Activated T-cell treated with anti-CD3 and anti-CD28 coated beads, Interleukin-2, amount 50 U/mL, for 1 hour (primary cell): ENCODE measurements around the gene CA5B.
"Not testable (repeated sequence)": the region's sequence is repeated elsewhere in the genome, so short reads cannot be mapped to it uniquely, and the experiment has no call there.

Experiments
- DNase-seq: peaks from one replicate; pipeline ENCODE4 v3.0.0-alpha.2; 2020

The CA5B gene

DNA sequence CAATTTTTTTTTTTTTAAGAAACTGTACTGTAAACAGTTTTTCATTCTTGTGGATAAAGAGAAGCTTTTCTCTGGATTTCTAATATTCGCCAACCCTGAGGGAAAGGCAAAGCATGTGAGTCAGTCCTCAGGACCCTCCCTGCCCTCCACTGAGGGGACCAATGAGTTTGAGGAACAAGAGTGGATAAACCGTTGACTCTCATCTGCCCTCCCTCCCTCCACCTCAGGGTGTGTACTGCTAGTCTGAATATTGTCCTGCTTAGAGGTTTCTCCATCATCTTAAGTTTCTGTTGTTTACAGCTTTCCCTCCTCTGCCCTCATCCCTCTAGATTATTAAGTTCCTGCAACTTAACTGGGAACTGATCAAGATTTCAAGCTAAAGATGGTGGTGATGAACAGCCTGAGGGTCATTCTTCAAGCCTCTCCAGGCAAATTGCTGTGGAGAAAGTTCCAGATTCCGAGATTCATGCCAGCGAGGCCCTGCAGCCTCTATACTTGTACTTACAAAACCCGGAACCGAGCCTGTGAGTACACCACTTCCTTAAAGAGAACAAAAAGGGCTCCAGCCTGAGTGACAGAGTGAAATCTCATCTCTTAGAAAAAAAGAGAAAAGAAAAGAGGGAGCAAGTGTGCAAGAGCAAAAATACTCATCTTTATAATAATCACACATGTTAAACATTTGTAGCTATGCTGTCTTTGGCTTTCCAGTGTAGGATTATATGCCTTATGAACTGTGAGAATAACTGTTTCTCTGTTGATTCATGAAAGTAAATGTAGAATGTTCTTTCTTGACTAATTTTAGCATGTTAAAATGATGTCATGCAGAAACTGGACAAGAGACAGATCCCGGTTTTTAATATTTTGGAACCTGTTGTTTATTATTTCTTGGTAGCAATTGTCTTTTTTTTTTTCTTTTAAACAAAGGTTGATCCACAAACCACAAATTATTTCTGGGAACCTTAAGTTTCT lies 11.9 kb downstream of the CA5B start:
- DNase-seq: no peak

DNA sequence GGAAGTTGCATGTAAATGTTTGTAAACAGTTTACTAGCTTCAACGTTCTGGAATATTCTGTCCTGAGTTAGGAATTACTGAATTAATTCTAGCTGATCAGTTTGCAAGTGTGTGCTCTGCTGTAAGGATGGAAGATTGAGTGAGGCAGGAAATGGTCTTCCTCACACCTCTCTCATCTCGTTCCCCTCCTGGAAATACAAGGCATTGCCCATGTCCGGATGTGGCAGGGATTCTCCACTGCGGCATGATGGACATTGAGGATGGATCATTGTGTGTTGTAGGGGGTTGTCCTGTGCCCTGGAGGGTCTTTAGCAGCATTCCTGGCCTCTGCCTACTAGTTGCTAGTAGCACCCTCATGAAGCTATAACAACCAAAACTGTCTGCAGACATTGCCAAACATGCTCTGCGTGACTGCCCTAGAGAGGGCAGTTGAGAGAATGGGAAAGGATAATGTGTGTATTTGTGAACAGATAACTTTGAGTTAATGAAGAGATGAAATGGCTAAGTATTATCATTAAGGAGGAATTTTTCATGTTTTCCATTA lies 12.6 kb downstream of the CA5B start:
- DNase-seq: peak; percentile 31

DNA sequence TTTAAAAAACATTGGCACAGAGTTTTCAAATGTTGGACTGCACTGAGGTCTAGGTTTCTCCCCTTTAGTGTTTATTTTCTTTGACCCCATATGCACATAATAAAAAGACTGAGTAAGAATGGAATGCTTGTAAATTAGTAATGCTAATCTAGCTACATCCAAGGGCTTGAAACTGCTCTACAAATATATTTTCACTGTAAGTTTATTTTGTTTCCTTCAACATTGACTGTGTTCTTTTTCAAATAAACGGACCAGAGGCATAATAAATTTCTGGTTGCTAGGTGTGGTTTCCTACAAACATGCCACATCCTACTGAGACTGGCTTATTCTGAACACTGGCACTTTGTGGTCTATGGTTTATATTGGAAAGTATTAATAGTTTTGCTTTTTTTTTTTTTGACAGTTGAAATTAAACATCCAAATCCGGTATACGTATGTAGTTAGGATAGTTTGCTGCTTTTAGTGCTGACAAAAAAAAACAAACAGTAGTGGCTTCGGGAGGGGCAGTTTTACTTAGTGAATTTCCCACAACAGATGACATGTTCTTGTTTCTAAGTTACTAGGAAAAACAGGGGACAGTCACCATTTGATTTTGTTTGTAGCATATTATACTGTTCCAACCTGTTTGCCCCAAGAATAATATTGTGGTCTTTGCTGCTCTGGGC lies 13.2 kb downstream of the CA5B start:
- no peak for DNase-seq

DNA sequence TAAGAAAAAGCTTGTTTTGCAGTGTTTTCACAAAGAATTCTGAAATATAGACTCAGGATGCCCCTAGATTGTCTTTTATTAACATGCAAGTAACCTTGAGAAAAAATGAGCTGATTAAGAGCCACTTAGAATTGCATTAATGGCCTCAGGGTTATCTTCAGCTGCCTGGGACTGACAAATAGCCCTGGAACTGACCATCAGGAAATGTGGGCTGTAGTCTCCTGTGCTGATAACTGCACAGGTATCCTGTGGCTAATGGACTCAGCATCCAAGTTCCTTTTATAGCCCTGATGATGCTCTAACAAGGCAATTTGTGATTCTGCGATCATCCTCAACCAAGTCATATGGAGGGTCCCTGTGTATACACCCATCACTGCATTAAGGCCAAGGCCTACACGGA lies 17.0 kb downstream of the CA5B start:
- no peak for DNase-seq

DNA sequence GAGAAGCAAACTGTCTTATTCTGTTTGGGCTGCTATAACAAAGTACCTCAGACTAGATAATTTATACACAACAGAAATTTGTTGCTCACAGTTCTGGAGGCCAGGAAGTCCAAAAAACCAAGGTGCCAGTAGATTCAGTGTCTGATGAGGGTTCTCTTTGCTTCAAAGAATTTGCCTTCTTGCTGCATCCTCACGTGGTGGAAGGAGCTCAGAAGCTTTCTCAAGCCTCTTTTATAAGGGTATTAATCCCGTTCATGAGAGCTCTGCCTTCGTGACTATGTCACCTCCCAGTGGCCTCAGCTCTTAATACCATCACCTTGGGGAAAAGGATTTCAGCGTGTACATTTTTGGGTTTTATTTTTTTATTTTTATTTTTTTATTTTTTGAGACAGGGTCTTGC lies 20.1 kb downstream of the CA5B start:
- no peak for DNase-seq

DNA sequence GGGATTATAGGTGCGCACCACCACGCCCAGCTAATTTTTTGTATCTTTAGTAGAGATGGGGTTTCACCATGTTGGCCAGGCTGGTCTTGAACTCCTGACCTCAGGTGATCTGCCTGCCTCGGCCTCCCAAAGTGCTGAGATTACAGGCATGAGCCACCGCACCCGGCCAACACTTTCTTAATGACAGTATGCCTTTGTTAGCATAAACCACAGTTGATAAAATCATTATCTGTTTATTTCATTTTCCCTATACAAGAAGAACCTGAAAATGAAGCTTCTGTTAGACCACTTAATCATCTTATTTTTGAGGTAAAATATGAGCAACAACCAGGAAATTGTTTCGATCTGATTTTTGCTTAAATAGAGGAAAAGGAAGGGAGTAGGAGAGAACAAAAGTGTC lies 21.8 kb downstream of the CA5B start:
- DNase-seq: not testable (repeated sequence)

DNA sequence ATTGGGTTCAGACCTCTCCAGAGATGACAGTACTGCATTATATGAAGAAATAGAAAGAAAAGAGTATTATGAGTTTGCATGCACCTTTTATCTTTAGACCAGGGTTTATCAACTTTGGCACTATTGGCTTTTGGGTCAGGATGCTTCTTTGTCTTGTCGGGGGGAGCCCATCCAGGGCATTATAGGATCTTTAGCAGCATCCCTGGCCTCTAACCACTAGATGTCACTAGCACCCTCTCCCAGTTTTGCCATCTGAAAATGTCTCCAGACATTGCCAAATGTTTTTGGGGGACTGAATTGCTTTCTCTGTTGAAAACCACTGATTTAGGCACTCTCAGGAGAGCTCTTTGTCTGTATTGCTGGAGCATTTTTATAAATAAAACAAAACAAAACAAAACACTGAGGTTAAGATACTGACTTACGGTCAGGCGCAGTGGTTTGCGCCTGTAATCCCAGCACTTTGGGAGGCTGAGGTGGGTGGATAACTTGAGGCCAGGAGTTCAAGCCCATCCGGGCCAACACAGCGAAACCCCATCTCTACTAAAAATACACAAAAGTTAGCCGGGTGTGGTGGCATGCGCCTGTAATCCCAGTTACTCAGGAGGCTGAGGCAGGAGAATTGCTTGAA lies 23.6 kb downstream of the CA5B start:
- no peak for DNase-seq

DNA sequence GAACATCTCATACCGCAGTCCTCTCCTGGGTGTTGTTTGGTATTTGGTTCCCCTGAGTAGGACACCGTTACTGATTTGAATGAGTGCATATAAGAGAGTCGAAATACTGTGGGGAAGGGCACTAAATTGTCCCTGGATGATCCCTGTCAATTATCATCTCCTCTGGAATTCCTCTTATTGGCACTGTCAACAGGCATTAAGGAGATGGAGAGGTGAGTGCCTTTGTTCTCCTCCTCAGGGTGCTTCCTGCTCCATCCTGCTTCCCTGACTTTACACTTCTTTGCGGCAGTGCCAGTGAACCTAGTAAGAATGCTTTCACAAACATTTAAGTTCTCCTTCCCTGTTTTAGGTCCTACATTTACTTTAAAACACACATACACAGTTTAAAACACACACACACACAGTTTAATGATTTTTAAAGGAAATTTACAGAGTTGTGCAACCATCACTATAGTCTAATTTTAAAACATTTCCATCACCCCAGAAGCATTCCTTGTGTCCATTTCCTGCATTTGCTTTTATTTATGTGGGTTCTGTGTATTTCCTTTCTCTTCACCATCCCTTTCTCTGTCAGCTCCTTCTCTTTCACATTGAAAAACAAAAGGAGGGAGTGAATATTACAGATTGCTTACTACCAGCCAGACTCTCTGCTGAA lies 31.4 kb downstream of the CA5B start:
- no peak for DNase-seq

DNA sequence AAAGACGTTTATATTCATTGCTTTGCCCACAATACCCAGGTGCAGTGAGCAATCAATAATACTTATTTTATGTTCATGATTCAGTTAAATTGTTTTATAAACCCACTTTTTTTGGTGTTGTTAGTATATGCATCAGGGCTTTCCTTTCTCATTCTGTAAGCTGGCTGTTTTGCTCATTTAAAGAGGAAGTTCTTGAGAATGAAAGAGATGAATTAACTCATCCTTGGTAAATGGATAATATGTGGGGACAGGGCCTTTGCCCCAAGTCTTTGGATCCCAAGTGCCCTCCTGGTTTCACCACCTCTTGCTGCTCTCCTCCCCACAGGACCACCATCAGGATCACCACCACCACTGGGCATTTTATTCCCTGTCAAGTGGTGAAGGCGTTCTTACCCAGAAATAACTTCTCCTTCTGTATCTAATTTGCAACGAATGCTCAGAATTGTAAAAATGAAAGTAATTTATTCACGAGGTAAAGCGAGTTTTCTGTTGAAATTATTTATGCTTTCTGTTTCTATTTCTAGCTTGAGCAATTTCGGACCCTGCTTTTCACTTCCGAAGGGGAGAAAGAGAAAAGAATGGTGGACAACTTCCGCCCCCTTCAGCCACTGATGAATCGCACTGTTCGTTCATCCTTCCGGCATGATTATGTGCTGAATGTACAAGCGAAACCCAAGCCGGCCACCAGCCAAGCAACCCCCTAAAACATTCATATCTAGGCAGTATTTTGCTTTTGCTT lies 44.1 kb downstream of the CA5B start:
- no peak for DNase-seq

DNA sequence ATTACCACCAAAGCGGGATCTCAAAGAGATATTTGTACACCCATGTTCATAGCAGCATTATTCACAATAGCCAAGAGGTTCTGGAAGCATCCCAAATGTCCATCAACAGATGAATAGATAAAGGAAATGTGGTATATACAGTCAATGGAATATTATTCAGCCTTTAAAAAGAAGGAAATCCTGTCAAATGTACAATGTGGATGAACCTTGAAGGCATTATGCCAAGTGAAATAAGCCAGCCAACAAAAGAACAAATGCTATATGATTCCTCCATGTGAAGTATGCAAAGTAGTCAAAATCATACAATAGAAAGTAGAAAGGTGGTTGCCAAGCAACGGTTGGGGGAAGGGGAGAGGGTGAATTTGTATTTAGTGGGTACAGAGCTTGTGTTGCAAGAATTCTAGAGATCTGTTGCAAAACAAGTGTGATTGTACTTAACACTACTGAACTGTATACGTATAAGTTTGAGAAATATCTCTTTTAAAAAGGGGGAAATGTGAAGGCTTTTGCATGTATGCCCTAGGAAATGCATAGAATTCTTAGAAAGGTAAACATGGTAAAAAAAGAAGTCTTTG lies 47.2 kb downstream of the CA5B start:
- no peak for DNase-seq

DNA sequence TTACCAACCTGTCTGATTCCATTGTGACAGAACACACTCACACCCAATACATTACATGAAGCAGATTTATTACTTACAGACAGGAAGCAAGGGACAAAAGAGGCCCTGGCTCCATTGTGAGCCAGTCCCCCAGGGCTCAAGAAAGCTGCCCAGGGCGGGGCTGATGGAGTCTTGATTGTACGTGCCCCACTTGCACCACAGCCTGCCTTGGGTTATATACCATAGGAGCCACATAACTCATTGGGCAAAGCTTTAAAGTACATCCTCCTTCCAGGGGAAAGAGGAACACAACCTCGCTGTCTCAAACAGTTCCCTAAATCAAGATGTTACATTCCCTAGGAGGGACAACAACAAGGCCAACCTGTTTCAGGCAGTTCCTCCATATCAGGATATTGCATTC lies 48.8 kb downstream of the CA5B start:
- no peak for DNase-seq

DNA sequence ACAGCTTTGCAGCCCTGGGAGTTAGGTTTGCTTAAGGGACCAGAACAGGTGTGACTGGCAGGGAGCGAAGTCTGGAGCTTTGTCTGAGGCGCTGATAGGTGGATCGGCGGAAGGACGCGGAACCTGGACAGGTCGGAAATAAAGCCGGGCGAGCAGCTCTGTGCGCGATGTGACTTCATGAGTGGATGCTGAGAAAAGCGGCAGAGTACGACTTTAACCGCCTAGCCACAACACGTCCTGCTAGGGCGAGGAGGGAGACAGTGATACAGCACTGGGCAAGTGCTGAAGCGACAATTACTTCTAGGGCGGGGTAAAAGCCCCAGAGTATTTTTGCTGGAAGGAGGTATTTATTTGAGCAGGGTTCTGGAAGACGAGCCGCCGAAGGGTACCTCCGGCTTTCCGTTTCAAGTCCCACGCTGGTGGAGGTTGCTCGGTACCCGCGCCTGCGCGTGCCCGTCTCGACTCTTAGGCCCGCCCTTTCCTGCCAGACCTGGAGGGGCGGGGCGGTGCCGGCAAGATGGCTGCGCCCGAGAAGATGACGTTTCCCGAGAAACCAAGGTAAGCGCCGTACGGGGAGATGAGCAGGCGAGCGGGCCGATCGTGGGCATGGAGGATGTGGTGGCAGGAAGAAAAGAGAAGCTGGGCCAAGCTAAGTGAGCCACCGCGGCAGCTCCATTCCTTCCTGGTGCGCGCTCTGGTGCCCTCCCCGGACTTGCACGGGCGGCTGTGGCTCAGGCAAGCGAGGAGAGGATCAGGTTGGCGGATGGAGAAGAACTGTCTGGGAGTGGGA lies 52.1 kb downstream of the CA5B start, which contains the start of gene ZRSR2:
TSS of gene ZRSR2 (plus strand) at position 506 of the 790 bp plus-strand sequence. CDS start at position 518, 12 bp downstream.
- DNase-seq: peak; percentile 93

DNA sequence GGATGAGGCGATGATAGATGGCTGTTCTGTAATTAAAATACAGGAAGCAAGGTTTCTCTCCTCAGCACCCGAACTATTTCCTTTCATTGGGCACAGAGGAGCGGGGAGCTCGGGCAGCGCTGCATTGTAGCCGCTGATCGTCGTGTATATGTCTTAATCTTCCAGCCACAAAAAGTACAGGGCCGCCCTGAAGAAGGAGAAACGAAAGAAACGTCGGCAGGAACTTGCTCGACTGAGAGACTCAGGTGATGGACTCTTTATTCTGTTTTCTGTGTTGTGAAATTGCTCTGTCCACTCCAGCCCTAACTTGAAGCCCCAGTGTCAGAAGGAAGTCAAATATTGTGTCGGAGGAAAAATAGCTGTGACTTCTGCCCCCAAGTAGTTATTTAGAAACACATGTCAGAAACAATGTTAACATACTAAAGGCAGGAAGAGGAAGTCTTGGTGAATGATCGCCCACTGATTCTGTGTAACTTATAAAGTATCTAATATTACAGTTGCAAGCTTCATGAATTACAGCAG lies 52.8 kb downstream of the CA5B start:
- no peak for DNase-seq

DNA sequence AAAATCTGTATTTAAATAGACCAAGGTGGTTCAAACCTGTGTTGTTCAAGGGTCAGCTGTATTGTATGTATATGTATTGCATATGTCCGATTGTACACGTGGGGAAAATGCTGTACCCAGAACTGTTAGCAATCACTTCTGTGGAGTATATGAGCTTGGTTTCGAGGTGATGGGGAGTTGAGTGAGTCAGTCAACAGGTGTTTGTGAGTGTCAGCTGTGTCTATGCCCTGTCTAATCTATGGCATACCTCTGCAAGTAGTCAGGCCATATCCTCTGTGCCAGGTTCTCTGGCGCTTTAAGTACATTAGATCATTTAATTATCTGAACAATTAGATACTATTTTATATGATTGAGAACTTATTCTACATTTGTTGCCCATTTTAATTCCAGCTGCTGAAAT lies 59.6 kb downstream of the CA5B start:
- DNase-seq: no peak

DNA sequence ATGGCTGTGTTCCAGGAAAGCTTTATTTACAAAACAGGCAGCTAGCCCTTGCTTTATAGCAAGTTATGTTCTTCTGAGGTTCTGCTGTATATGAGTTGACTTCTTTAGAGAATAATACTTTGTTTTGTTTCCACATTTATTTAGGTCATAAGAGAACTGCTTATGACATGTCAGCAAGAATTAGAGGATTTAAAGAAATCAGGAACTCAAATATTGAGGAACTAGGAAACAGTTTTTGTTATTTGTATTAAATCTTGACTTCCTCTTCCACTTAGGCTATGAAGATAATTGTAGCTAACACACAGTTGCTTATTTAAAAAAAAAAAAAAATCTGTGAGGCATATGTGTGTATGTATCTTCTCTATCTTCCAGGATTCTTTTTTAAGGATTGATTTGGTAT lies 66.5 kb downstream of the CA5B start:
- no peak for DNase-seq

DNA sequence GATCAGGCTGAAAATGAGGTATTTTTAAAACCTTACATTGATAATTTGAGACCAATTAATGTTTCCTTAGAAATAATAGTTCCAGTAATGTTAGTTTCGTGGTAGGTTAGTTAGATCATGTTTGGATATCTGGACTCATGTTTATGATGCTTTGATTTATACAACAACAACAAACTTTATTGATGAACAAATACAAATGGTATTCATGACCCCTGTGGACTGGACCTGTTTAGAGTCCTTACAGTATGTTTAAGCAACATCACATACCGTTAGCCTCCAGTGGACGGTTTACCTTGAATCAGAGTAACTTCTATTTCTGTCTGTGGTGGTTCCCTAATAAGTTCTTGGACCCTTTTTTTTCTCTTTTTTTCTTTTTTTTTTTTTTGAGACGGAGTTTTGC lies 70.2 kb downstream of the CA5B start:
- no peak for DNase-seq

DNA sequence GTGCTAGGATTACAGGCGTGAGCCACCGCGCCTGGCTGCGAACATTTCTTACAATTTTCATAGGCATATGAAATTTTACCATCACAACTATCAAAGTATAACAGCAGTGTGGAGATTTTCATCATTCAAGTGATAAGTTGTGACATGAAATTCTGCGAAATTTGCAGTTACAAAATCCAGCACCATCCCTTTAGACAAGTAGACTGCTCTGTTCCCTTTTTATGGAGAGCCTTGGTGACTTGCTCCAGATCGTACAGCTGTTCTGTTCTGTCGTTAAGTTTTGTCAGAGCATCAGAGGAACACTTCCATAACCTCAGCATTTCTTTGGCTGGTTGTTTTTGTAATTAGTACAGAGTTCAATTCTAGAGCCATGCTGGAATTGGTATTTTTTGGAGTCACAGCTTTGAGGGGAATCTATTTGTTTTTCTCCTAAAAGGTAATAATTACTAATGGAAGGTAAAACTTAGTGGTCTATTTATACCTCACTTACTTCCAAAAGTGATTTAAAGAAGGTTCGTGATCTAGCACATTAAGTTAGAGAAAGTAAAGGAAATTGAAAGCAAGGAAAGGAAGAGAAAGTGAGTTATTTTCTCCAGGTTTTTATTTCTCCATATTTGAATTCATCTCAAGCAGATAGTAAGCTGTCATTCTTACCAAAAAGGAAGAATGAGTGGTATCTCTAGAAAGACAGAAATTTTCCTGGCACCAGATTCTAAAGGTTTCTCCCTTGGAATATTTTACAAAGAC lies 74.3 kb downstream of the CA5B start:
- DNase-seq: no peak

DNA sequence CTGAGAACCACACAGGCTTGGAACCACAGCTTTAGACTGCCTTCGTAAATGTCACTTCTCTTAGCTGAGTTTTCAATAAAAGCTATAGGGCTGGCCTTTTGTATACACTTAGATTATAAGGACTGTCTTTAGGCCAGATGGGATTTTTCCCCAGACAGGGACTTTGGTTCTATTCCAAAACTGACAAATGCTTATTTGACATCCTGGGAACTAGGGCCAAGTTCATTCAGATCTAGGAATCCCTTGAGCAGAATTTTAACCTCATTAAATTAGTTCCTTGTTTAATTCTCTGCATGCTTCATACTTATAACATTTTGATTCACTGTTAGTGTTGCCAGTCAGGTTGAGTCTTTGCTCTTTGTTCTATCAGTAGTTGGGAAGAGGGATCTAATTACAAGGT lies 75.3 kb downstream of the CA5B start:
- DNase-seq: no peak

DNA sequence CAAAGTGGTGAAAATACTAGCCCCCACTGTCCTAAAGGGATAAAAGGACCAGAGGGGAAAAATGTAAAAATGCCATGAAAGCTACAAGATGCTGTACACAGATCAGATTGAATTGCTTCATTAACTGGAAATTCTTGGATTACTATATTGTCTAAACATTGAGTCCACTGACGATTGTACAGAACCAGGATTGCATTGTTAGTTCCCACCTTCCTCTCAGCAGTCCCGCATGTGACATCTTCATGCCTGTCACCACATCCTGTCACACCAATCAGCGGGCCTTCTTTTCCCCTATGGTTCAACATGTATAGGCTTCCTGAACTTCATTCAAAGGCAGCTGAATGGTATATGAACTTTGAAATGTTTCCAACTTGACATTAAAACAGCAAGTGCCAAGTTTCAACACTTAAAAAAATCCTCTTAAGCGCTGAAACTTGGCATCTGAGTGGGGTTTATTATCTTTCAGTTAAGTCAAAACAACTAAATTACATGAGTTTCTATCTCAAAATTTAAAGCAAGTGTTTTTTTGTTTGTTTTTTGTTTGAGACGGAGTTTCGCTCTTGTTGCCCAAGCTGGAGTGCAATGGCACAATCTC lies 76.8 kb downstream of the CA5B start:
- no peak for DNase-seq
